22Rv1 (cell line): ENCODE measurements around the gene CCDC124.

Source experiments
- ZFX ChIP-seq: fragments of 450-650 bp; IDR thresholded peaks from 2 replicates; pipeline ENCODE4 v1.6.1; 2017; ENCODE audit warnings: antibody characterized with exemption, borderline replicate concordance
- TF ChIP-seq, protein P1 (sequence below): fragments of 450-650 bp; IDR thresholded peaks from 2 replicates; pipeline ENCODE4 v1.5.1; 2017; ENCODE audit warnings: mild to moderate bottlenecking

DNA sequence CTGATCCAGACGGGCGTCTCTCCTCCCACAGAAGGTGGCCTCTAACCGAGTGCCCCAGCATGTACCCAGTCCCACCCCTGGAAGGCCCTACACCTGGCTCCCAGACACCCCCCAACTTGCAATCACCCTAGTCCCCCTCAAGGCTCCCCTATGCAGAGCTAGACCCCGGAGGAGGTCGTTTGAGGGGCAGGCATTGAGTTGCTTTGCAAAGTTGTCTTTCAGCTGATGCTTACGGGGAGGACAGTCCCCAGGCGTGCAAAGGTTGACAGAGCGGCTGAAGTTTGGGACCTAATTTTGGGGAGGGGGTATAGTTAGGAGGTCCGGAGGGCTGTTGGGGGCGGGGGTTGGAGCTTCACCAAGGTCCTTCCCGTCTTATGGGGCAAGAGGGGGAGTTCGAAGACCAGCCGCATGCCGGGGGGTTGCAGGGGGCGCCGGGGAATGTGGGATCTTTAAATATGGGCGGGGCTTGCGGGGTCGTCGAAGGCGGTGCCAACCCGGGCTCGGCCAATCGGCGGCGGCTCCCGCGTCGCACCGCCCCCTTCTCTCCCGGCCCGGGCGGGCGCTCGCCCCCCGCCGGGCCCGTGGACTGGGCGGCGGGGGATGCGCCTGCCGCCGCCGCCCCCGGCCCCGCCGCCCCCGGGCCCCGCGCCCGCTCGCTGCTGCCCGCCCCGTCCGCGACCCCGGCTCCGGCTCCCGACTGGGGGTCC is 33.9 kb downstream of the CCDC124 start, which contains the start of gene KCNN1:
- TF ChIP-seq, protein P1, sequence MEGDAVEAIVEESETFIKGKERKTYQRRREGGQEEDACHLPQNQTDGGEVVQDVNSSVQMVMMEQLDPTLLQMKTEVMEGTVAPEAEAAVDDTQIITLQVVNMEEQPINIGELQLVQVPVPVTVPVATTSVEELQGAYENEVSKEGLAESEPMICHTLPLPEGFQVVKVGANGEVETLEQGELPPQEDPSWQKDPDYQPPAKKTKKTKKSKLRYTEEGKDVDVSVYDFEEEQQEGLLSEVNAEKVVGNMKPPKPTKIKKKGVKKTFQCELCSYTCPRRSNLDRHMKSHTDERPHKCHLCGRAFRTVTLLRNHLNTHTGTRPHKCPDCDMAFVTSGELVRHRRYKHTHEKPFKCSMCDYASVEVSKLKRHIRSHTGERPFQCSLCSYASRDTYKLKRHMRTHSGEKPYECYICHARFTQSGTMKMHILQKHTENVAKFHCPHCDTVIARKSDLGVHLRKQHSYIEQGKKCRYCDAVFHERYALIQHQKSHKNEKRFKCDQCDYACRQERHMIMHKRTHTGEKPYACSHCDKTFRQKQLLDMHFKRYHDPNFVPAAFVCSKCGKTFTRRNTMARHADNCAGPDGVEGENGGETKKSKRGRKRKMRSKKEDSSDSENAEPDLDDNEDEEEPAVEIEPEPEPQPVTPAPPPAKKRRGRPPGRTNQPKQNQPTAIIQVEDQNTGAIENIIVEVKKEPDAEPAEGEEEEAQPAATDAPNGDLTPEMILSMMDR: no peak
- no peak for TF ChIP-seq ZFX
